HG02870 (cell line): Measurements from ENCODE around the gene HMX3.

ENCODE experiments used
- ATAC-seq: cut with Tn5 transposase; IDR thresholded peaks from one replicate; pipeline ENCODE4 v1.9.1; 2021; ENCODE audit warnings: mild to moderate bottlenecking, moderate library complexity; ENCODE audit not compliant: unreplicated experiment

The HMX3 gene

DNA sequence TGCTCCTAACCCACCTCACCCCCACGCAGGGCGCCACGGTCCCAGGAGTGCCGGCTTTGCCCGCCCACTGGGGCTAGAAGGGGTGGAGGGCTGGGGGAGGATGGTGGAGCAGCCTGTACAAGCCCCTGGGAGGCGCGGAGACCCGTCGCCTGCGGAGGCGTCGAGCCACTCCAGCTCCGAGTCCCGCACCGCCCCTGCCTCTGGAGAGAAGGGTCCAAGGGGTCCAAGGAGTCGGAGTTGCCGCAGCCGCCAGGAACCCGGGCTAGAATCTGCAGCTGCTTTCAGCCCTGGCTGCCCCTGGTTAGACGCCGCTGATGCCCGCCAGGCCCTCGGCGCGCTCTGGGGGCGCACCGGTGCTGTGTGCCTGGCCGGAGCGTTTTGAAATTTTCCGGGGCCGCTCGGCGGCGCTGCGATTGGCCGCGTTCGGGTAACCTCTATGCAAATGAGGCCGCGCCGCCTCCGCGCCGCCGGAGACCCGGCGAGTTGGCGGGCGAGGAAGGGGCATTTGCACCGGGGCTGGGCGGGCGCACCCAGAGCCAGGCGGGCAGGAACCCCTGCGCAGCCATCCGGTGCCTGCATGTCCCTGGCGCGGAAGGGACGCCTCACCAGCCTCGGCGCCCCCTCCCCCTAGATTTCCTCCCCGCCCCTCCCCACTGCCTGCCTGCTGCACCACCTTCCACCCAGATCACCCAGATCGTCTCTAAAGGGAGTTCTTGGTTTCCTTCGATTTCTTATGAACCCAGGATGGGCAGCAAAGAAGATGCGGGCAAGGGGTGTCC lies 12.1 kb downstream of the HMX3 start, which contains the start of gene HMX2:
TSS of gene HMX2 (plus strand) at position 502 of the 779 bp plus-strand sequence. CDS start at position 745, 243 bp downstream.
- no peak for ATAC-seq

DNA sequence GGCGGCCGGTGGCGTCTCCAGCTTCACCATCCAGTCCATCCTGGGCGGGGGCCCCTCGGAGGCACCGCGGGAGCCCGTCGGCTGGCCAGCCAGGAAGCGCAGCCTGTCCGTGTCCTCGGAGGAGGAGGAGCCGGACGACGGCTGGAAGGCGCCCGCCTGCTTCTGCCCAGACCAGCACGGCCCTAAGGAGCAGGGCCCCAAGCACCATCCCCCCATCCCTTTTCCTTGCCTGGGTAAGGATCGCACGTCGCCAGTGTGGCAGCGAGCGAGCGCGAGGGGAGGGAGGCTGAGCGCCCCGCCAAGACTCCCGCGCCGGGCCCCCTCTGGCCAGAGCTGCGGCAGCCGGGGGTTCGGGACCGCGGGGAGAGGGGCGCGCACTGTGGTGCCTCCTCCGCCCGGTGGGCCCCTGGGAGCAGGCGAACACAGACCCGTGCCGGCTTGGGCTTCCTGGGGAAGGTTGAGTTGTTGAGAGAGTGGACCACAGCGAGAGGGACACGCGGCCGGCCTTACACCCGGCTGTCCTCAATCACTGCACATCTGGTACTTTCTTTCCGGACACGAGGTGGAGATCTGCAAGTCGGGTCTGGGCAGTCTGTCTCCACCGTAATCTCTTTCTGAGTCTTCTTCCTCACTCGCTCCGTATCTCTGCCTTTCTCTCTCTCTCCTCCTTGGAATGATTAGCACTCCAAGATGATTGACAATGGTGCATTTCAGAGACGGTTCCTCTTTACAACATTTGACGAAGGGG lies 12.8 kb downstream of the HMX3 start:
- no peak for ATAC-seq

DNA sequence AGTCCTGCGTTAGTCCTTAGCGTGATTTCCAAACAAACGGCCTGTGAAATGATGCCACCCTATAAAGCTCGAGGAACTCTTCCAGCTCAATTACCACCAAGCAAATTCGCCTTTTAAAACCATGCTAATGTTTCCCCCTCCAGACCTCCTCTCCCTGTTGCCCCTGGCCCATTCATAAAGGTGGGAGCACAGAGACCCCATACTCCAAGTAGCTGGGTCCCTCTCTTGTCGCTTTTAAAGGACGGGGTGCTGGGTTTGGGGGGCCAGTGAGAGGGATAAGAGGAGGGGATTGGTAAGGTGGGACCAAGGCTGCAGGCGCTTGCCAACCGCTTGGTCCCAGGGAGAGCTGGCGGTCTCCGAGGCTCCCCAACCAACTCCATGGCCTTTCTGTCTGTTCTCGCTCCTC lies 13.4 kb downstream of the HMX3 start:
- no peak for ATAC-seq

DNA sequence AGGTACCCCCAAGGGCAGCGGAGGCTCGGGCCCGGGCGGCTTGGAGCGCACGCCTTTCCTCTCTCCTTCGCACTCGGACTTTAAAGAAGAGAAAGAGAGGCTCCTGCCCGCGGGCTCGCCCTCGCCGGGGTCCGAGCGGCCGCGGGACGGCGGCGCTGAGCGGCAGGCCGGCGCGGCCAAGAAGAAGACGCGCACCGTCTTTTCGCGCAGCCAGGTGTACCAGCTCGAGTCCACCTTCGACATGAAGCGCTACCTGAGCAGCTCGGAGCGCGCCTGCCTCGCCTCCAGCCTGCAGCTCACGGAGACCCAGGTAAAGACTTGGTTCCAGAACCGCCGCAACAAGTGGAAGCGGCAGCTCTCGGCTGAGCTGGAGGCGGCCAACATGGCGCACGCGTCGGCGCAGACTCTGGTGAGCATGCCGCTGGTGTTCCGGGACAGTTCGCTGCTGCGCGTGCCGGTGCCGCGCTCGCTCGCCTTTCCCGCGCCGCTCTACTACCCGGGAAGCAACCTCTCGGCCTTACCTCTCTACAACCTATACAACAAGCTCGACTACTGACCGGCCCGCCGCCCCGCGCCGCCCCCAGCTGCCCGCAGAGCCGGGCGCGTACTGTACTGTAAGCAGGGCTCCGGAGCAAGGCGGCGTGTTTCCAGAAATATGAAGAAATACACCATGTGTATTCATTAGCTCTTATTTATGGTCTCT lies 13.9 kb downstream of the HMX3 start:
- no peak for ATAC-seq

DNA sequence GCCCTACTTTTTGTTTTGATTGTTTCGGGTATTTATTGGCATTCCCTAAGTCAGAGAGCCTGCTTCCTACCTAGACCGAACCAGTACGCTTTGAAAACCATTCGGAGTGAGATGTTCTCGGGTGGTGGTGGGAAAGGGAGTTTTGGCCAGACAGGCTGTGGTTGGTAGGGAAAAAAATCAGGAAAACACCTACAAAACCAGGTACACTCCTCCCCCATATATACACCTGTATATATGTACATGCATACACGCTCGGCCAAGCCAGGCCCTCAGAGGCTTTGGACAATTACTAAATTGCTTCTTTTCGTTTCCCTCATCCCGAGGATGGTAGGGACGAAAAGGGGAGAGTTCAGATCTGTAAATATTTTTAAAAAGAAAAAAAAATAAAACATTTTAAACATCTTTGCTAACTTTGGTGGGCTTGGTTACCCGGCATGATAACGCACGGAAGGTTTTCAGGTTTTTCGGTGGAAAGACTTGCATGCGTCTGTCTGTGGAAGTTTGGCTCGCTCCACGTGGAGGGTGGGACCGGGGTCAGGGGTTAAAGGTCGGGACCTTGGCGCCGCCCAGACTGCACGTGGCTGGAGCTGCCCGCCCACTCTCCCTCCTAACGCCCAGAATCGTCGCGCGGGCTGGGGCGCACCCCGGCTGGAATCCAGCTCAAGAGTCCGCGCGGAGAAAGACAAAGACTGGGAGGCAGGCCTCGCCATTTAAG lies 14.7 kb downstream of the HMX3 start:
- ATAC-seq = no peak

DNA sequence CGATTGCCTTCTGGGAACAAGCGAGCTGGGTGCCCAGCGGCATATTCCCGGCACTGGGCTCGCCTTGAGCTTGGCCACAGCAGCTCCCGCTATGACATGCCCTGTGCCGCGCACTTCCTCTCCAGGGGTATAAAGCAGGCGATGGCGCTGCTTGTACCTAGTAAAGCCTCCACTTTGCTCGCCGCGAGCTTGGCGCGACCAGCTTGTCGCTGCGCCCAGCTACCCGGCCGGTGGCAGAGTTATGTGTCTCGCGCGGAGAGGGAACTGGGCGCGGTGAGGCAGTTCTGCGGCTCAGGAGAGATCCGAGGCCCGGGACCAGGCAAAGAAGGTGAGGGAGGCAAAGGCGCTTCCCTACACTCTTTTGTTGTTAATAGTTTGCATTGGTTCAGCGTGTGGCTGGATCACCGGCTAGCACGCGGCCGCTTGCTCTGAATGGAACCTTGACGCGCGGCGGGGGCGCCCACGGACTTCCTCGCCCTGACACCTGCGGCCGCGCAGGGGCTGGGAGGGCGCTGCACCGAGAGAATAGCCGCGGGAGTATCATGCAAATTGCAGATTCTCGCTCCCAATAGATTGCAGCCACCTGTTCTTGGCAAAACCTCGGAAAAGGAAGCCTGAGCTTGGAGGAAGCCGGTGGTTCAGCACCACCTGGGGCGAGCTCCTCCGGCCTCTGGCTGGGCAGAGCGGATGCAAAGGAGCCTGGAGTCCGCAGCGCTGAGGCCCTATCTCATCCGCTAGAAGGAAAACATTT lies 15.4 kb downstream of the HMX3 start:
- no peak for ATAC-seq

DNA sequence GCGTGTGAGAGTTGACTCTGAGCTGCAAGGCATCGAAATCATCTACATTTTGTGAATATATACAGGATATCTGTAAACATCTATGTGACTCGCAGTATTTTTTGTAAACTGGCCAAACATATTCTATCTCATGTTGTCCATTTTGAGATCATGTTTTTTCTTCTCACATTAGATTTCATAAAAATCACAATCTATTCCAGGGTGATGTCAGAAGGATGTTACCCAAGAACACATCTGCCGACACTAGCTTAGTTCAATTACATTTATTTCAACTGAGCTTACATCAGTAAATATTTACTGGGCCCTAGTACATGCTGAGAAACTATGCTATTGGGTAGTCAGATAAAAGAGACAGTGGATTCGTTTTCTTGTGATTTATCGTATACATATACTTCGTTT lies 16.0 kb downstream of the HMX3 start:
- no peak for ATAC-seq

DNA sequence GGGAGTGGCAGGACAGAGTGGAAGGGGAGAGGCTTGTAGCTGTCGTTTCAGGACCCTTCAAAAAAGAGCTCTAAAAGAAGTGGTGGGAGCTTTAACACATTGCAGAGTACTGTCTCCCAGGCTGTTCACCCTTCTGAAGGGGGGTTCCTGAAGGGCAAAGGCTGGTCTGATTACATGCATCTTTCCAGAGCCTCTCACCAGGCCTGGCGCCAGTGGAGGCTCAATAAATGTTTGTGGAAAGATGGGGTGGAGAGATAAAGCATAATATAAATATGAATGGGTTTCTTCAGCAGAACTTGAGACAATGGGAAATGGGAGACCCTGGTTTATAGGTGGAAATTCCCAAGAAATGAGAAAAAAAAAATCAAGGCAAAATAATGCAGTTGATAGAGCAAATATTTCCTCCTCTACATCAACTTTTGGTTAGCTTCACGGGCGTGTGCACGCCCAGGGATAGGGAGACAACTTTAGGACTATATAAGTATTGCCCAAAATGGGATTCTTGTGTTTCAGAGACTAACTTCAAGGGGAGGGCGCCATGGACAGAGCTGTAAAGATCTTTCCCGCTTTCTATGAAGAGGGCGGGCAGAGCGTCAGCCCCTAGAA lies 17.8 kb downstream of the HMX3 start:
- no peak for ATAC-seq

DNA sequence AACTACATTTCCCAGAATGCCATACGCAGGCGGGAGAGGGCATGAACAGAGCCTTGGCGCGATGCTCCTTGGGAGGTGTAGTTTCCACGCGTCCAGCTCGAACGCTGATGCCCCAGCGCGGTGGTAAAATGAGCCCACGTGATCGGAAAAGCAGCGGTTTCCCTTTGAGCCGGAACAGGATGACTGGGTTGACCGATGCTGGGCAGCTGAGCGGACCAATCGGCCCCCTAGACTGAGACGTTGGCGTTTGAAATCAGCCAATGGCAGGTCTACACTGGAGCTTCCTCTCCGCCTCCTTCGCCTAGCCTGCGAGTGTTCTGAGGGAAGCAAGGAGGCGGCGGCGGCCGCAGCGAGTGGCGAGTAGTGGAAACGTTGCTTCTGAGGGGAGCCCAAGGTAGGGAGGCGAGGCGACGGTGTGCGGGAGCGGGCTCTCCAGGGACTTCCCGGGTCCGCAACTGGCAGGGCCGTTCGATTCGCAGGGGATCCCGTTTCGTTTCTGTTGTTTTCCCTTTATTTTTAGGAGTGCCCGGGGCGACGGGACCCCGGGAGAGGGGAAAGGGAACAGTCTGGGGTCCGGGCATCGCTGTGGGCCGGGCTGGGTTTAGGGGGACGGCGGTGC lies 18.4 kb downstream of the HMX3 start, which contains the start of gene BUB3:
TSS of gene BUB3 (plus strand) at position 311 of the 619 bp plus-strand sequence. CDS start 516 bp downstream, outside the sequence.
- peak; percentile 85 for ATAC-seq

DNA sequence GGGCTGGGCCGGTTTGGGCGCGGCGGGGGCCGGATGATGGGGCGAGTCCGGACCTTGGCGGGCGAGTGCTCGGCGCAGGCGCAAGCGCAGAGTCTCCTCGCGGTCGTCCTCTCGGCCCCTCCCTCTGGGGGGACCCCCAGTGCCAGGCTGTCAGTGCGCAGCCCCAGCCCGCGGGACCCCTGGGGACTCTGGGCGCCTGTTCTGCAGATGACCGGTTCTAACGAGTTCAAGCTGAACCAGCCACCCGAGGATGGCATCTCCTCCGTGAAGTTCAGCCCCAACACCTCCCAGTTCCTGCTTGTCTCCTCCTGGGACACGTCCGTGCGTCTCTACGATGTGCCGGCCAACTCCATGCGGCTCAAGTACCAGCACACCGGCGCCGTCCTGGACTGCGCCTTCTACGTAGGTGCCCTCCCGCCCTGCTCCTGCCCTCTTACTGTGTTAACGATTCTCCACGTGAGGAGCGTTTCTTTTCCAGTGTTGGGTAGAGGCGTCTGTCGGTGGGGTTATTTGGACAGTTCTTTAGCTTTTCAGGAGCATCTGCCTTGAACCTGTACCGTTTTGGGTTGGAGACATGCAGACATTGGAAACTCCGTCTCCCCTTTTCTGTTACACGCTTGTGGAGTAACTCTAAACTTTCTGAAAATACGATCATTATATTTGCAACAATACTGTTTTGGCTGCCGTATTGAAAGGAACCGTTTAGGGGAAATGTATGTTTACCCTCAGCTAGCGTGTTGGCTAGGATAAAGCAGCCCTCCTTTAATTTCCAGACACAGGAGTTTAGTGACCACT lies 19.1 kb downstream of the HMX3 start:
- ATAC-seq = peak; percentile 33

DNA sequence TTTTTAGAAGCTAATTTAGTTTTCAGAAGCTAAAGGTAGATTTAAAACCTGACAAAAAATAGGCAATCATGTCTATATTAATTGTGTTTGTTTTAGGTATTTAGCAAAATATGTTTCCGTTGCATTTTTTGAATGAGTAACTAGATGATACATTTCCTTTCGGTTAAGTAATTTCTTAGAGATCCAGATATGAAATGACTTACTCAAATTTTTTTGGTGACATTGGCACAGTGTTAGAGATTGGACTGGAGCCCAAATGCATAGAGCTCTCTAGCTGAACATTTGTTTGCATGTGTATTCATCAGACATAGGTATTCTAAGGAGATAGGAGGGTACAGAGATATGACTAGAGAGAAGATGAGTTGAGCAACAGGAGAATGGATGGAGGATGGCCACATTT lies 20.3 kb downstream of the HMX3 start:
- no peak for ATAC-seq

DNA sequence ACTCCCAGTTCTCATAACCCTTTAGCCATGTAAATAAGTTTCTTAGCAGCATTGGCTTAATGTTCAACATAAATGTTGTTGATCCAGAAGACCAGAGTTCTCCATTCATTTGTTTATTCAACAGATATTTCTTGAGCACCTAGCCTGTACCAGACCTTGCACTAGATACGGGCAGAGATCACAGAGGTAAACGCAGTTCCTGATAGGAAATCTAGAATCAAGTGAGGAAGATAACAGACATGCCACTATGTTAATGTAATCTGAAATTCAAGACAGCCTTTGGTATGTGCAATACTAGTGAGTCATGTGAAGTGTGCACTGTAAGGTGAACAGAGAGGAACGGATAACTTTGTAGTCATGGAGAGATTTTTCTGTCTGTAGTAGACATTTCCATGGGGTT lies 21.4 kb downstream of the HMX3 start:
- ATAC-seq = no peak

DNA sequence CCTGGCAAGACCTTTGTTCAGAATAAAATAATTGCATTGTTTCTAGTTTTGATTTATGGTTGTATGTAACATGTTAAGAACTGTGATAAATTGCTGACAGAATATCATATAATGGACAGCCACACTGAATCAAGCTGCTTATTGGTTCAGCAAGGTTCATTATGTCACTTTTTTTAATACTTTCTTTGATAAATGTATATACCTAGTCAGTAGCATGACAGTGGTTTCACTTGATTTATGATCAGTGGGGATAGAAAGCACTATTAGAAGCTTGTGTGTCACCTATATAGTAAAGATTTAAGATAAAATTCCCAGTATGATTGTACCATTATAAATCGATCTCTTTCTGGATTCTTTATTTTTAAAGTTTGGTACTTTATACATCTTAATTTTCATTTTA lies 22.9 kb downstream of the HMX3 start:
- ATAC-seq = no peak

DNA sequence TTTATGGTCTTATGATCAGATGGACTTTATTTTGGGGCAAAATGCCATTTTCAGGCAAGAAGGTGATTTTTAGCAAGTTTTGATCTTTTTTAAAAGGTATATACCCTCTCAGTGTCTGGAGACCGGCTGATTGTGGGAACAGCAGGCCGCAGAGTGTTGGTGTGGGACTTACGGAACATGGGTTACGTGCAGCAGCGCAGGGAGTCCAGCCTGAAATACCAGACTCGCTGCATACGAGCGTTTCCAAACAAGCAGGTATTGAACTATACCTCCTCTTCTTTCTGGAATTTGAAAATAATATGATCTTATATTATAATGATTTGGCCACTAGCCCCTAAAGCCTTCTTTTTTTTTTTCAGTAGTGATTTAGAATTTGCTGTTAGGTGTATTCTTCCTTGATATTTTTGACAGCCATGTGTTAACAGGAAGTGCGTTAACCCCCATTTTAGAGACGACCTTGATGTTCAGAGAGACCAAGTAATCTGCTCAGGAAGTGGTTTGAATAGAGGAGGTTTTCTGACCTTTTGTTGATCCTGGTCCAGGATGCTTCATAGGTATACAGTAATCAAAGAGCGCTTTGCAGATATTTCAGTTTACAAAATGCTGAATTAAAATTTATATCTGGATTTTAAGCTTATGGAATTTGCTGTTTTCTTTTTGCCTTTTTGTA lies 24.7 kb downstream of the HMX3 start:
- ATAC-seq = no peak

DNA sequence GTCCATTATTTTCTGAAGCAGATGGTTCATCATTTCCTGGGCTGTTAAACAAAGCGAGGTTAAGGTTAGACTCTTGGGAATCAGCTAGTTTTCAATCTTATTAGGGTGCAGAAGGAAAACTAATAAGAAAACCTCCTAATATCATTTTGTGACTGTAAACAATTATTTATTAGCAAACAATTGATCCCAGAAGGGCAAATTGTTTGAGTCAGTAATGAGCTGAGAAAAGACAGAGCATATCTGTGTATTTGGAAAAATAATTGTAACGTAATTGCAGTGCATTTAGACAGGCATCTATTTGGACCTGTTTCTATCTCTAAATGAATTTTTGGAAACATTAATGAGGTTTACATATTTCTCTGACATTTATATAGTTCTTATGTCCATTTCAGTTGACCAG lies 28.5 kb downstream of the HMX3 start:
- no peak for ATAC-seq

DNA sequence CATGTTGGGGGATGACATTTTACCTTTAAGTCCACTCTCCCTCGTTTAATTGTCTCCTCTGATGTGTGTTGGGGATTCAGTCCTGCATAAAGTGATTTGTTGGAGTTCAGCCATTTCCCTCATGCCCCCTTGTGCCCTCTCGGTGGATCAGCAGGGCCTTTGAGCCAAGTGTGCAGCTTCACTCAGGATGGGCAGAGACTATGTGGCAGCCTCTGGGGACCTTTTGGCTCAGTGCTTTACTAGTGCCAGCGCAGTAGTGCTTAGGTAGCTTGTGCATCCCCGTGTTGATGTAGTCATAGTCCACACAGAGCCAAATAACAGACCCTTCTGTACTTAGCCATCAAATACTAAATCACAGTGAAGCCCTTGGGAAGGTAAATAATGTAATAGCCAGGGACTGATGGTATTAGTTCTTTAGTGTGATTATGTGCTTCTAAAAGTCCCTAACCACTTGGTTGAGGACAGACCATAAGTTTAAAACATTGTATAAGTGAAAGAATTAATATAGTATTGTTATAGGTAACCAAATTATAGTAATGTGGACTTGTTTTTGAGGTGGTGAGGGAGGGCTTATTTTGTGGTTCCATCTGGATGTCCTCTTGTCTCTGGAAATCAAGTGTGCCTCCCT lies 29.8 kb downstream of the HMX3 start:
- ATAC-seq = no peak

DNA sequence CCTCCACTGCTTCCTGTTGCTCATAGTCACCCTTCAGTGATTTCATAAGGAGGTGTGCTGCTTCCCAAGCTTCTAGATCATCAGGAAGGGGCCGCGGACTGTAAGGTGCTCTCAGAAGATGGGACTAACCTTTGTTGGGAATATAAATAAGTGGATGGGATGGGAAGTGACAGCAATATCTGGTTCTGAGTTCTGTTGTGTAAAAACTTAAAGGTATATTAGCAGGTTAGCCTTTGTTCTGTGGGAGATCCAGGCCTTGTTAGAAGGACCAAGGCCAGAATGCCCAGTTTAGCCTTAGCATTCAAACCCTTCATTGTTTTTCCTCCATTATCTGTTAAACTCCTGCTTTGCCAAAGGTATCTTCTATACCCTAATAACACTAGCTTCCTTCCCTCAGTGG lies 30.8 kb downstream of the HMX3 start:
- ATAC-seq = no peak

DNA sequence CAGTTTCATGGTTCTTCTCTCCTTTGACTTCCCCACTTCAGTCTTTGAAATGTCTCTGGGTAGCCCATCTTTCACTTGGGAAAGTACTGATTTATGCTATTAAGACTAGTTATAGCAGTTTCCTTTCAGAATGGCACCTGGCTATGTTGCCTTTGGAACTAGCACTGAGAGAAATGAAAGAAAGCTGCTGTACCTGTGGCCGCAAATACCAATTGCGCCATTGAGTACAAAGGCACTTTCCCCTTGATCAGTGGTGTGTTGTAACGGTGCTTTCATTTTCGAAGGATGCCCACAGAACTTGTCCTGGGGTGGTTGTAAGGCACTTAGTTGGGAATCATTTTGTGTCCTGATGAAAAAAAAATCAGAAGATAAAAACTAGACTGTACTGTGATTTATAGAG lies 35.2 kb downstream of the HMX3 start:
- no peak for ATAC-seq
